ENCODE results near the gene YBX2. TPM values are rescaled to one million over a fixed set of nuclear protein-coding genes. Genes with fewer than 3 reads are reported as not detected.
A peak's percentile ranks its signal among the peaks of the same experiment; 100 is the strongest.

Gene YBX2
- polyA plus RNA-seq, 6 donors from 2014 or later: not detected

DNA sequence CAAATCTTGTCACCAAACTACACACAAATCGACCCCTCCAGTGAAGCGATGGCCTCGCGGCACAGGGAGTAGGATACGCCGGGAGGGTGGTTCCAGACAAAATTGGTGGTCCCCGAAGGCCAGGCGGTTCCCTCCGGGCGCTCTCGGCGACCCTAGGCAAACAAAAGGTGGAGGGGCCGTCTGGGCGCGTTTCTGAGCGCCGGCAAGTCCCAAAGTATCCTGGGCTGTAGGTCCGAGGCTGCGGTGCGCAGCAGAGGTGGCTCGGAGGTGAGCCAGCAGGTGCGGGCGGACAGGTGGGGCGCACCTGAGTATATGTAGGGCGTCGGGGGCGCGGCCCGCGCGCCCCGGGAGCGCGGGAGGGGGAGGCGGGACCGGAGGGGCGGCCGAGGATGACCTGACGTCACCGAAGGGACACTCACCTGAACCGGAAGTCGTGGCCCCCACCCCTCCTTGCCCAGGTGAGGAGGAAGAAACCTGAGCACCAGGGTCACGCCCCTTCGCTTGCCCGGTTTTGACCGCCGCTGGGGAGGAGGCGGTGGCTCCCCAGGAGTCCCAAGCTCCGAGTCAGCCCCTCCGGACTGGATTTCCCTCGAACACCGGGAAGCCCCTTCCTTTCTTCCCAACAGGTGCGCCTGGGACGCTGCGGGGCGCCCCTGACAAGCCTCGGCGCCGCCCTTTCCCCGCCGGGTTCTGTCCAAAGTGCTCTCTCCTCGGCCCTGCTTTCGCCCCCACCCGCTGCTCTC is 32.1 kb downstream of the YBX2 start, which contains the start of gene CLDN7:
Gene CLDN7 (minus strand): TSS at position 287 of the 743 bp plus-strand sequence. CDS start 435 bp downstream, outside the sequence.
- Mint-ChIP-seq H3K4me3 (peak within 1 kb of the TSS; percentile 78 to 89 (median 87)), H3K27me3 (peaks cover 4 to 28% (median 18%) of the 10 kb centered on the region in 3 donors), H3K4me1 (peaks cover 15 to 31% (median 17%) of the 10 kb centered on the region in 3 donors), H3K36me3 (no peaks in the 10 kb centered on the region), H3K27ac (peak within 1 kb of the TSS in 5 of 6 donors; percentile 1 to 90 (median 75)), H3K9me3 (no peaks in the 10 kb centered on the region)
- DNase-seq (no peak), ATAC-seq (ENCODE audit: low read depth in 2 of 2) (peak in 1 of 2 donors; percentile 15)

DNA sequence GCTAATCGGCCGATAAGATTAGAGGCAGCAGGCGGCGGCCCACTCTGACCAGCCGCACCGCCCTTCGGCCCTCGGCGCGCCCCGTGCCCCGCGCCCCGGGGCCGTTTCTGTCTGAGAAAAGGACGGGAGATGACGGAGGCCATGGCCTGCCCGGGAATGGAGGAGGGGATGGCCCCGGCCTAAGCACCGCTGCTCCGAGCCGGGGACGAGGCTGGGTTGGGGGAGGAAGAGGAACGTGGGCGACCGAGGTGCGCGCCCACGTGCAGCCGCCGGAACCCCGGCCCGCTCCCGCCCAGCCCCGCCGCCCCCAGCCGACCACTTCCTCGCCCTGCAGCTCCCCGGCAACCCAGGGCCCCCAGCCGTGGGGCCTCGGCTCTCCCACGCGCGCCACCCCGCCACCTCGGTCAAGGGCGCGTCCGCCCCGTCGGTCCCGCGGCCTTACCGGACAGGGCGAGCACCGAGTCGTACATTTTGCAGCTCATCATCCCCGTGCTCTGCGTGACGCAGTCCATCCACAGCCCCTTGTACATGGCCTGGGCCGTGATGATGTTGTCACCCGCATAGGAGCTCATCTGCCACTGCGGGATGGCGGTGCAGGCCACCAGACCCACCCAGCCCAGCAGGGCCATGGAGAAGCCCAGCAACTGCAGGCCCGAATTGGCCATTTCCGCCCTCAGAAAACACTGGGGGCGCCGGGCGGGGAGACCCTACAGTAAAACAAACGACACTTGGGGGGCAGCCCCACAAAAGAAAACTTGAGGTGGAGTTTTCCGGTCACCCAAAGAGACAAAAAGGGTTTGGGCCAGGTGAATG is 32.9 kb downstream of the YBX2 start:
- Mint-ChIP-seq H3K27me3 (peaks cover under 1 to 22% (median 14%) of the 10 kb centered on the region in 3 donors), H3K4me1 (peaks cover 18 to 31% (median 22%) of the 10 kb centered on the region in 3 donors), H3K4me3 (peak overlapping the region; percentile 78 to 89 (median 84)), H3K27ac (peak overlapping the region in 1 of 6 donors; percentile 80), H3K36me3 (peaks cover 0 to 5% of the 10 kb centered on the region in 2 donors), H3K9me3 (no peaks in the 10 kb centered on the region)
- DNase-seq (peak; percentile 42), ATAC-seq (ENCODE audit: low read depth in 2 of 2) (peak; percentile 62 to 68)

DNA sequence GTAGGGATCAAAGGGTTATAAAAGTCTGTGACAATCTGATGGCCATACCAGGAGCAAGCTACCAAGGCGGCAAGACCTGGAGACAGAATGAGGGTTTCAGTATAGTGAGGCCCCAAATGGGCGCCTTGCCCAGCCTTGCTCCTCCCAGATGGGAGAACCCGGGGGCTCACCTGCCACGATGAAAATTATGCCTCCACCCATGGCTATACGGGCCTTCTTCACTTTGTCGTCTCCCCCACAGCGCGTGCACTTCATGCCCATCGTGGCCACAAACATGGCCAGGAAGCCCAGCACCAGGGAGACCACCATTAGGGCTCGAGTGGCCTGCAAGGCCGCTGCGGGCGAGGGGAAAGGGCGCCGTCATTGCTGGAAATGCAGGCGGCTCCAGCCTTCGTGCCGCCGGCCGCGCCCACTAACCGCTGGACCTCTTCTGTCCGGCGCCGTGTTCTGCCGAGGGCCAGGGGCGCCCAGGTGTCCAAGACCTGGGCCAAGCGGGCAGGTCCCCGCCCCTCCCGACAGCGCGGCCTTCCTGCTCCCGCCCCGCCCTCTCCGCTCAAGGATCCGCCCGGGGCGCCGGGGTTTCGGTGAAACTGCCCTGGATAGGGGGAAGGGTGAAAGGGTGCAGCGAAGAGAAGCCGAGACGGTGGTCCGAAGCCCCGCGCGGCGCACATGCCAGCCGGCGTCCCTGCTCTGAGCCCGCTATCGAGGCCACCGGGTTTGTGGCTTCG is 33.6 kb downstream of the YBX2 start:
- DNase-seq (no peak), ATAC-seq (ENCODE audit: low read depth in 2 of 2) (peak; percentile 40 to 44)
- Mint-ChIP-seq H3K27me3 (peaks cover 0 to 19% (median 12%) of the 10 kb centered on the region in 3 donors), H3K4me1 (peaks cover 22 to 33% (median 25%) of the 10 kb centered on the region in 3 donors), H3K27ac (peak overlapping the region in 3 of 6 donors; percentile 18 to 84 (median 66)), H3K4me3 (peak overlapping the region; percentile 78 to 89 (median 84)), H3K9me3 (no peaks in the 10 kb centered on the region), H3K36me3 (peaks cover 0 to 10% of the 10 kb centered on the region in 2 donors)

DNA sequence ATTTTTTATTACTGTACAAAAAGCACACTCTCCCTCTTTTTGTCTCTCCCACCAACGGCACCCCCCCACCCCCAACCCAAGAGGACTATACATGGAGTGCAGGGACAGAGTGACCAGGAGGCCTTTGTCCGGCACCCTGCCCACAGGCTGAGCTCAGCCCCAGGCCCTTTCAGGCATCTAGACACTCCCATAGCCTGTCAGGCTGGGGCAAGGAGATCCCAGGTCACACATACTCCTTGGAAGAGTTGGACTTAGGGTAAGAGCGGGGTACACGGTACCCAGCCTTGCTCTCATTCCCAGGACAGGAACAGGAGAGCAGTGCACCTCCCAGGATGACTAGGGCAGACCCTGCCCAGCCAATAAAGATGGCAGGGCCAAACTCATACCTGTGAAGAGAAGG is 34.3 kb downstream of the YBX2 start:
- no peak for ATAC-seq (ENCODE audit: low read depth in 2 of 2)
- H3K4me3 Mint-ChIP-seq: peak overlapping the region in 7 of 8 donors; percentile 71 to 88 (median 82)
- no peaks in the 10 kb centered on the region for H3K9me3 Mint-ChIP-seq
- peaks cover 0 to 19% (median 12%) of the 10 kb centered on the region in 3 donors for H3K27me3 Mint-ChIP-seq
- peaks cover 22 to 33% (median 25%) of the 10 kb centered on the region in 3 donors for H3K4me1 Mint-ChIP-seq
- DNase-seq: no peak
- peaks cover 0 to 10% of the 10 kb centered on the region in 2 donors for H3K36me3 Mint-ChIP-seq
- H3K27ac Mint-ChIP-seq: peak overlapping the region in 2 of 6 donors; percentile 60 to 84

DNA sequence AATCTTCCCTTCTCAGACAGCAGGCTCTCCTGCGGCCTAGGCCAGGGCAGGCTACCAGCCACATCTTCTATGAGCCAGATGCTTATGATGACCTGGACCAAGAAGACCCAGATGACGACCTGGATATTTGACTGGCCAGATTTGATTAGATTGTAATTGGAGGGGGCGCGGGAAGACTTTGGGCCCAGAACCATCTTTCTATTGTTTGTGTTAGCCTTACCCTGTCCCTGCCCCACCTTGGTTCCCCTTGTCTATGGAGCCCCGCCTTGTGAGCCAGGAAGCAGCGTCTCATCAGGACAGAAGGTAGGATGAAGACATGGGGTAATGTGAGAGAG is 34.9 kb downstream of the YBX2 start:
- Mint-ChIP-seq H3K36me3 (peaks cover 0 to 15% of the 10 kb centered on the region in 2 donors), H3K27me3 (peaks cover 0 to 19% (median 12%) of the 10 kb centered on the region in 3 donors), H3K4me3 (peak overlapping the region in 5 of 8 donors; percentile 25 to 78 (median 63)), H3K9me3 (no peaks in the 10 kb centered on the region), H3K4me1 (peaks cover 22 to 34% (median 25%) of the 10 kb centered on the region in 3 donors), H3K27ac (no peak overlapping the region)
- no peak for DNase-seq
- no peak for ATAC-seq (ENCODE audit: low read depth in 2 of 2)

DNA sequence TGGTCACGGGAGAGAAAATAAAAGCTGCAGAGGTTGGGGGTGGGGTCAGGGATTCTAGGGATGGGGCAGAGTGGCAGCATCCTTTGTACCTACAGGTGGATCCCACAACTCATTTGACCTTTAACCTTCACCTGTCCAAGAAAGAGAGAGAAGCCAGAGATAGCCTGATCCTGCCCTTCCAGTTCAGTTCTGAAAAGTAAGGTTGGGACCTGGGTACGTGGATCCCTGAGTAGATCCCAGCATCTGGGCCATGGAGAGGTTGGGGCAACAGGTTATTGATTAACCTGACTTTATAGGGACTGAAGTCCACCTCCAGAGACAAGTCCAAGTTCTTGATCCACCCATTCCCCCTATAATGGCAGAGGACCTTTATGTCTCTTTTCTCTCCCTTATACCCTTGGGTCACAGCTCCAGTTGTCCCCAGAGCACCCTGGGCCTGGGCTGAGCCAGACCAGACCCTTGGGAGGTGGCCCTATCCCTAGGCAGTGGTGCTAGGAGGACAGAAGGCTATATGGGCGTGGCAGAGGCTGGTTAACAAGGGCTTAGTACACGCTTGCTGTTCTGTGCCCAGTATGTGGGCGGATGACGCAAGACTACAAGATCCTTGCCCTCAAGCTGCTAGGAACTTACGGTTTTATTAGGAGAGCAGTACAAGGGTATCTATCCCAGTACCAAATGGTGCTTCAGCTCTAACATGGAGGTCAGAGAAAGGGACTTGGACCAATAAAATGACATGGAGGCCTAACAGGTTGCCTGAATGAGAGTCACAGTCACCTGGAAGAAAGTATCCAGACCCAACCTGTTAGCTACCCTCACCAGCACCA is 35.5 kb downstream of the YBX2 start:
- H3K4me3 Mint-ChIP-seq: peak overlapping the region in 4 of 8 donors; percentile 25 to 78 (median 59)
- H3K9me3 Mint-ChIP-seq: no peaks in the 10 kb centered on the region
- H3K27ac Mint-ChIP-seq: peak overlapping the region in 1 of 6 donors; percentile 84
- DNase-seq (no peak), ATAC-seq (ENCODE audit: low read depth in 2 of 2) (no peak)
- H3K4me1 Mint-ChIP-seq: peaks cover 20 to 35% (median 22%) of the 10 kb centered on the region in 3 donors
- peaks cover 0 to 17% of the 10 kb centered on the region in 2 donors for H3K36me3 Mint-ChIP-seq
- peaks cover 0 to 15% (median 12%) of the 10 kb centered on the region in 3 donors for H3K27me3 Mint-ChIP-seq

DNA sequence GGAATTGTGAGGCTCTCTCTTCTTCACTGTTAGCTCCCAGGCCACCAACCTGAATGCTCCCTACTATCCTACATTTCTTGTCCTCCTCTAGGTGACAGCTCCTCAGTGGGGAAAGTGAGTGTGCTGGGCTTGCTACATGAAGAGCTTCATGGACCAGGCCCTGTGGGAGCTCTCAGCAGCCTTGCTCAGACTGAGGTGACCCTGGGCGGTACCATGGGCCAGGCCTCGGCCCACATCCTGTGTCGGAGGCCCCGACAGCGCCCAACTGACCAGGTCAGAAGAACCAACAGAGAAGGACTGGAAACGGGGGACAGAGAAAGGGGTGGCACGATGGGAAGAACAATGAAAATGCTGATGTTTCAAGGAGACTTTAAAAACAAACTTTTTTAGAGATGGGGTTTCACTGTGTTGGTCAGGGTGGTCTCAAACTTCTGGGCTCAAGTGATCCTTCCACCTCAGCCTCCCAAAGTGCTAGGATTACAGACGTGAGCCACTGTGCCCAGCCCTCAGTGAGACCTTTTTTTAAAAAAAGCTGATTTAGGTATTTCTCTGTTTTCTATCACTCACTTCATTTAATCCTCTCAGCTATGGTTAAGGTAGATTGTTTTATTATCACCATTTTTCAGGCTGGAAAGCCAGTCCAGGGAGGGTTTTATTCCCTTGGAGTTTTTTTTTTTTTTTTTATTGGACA is 37.5 kb downstream of the YBX2 start:
- Mint-ChIP-seq H3K4me1 (peaks cover 22 to 32% (median 23%) of the 10 kb centered on the region in 3 donors), H3K27ac (peak overlapping the region in 2 of 6 donors; percentile 9 to 94), H3K4me3 (peak overlapping the region in 1 of 8 donors; percentile 33), H3K9me3 (no peaks in the 10 kb centered on the region), H3K27me3 (no peaks in the 10 kb centered on the region), H3K36me3 (peaks cover 4 to 17% of the 10 kb centered on the region in 2 donors)
- DNase-seq: no peak
- no peak for ATAC-seq (ENCODE audit: low read depth in 2 of 2)

DNA sequence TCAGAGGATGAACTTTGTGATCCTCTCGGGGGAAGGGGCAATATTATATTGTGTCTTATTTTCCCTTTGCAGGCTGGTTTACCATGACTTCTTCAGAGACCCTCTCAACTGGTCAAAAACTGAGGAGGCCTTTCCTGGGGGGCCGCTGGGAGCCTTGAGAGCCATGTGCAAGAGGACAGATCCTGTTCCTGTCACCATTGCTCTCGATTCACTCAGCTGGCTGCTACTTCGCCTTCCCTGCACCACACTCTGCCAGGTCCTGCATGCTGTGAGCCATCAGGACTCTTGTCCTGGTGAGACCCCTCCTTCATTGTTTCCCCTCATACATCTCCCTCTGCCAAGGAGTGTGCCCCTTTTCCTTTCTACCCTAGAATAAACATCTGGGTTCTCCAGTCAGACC is 39.9 kb downstream of the YBX2 start:
- DNase-seq (no peak), ATAC-seq (ENCODE audit: low read depth in 2 of 2) (no peak)
- Mint-ChIP-seq H3K4me3 (peak overlapping the region in 4 of 8 donors; percentile 24 to 98 (median 47)), H3K9me3 (no peaks in the 10 kb centered on the region), H3K27me3 (no peaks in the 10 kb centered on the region), H3K4me1 (peaks cover 36 to 39% (median 37%) of the 10 kb centered on the region in 3 donors), H3K27ac (peak overlapping the region in 2 of 6 donors; percentile 52 to 85), H3K36me3 (peaks cover 4 to 17% of the 10 kb centered on the region in 2 donors)

DNA sequence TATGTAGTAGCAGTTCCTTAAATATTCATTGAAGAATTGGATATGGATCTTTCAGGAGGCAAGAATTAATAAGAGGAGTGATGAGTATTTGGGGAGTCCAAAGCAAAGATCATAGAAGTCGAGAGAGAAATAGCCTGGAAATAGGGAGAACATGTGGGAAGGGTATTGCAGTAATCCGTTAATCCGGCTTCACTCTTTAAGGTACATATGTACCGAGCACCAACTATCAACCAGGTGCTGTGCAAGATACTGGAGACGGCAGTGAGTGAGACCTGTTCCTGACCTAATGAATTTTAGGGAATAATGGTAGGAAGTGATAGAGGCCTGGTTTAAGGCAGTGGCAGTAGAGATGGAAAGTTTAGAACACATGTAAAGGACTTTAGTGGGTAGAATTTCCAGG is 41.4 kb downstream of the YBX2 start:
- no peaks in the 10 kb centered on the region for H3K9me3 Mint-ChIP-seq
- peaks cover 47 to 52% (median 48%) of the 10 kb centered on the region in 3 donors for H3K4me1 Mint-ChIP-seq
- ATAC-seq (ENCODE audit: low read depth in 2 of 2) (no peak), DNase-seq (no peak)
- H3K36me3 Mint-ChIP-seq: peaks cover 4 to 17% of the 10 kb centered on the region in 2 donors
- H3K27ac Mint-ChIP-seq: peak overlapping the region; percentile 99 to 100 (median 100)
- peak overlapping the region; percentile 90 to 99 (median 98) for H3K4me3 Mint-ChIP-seq
- no peaks in the 10 kb centered on the region for H3K27me3 Mint-ChIP-seq

DNA sequence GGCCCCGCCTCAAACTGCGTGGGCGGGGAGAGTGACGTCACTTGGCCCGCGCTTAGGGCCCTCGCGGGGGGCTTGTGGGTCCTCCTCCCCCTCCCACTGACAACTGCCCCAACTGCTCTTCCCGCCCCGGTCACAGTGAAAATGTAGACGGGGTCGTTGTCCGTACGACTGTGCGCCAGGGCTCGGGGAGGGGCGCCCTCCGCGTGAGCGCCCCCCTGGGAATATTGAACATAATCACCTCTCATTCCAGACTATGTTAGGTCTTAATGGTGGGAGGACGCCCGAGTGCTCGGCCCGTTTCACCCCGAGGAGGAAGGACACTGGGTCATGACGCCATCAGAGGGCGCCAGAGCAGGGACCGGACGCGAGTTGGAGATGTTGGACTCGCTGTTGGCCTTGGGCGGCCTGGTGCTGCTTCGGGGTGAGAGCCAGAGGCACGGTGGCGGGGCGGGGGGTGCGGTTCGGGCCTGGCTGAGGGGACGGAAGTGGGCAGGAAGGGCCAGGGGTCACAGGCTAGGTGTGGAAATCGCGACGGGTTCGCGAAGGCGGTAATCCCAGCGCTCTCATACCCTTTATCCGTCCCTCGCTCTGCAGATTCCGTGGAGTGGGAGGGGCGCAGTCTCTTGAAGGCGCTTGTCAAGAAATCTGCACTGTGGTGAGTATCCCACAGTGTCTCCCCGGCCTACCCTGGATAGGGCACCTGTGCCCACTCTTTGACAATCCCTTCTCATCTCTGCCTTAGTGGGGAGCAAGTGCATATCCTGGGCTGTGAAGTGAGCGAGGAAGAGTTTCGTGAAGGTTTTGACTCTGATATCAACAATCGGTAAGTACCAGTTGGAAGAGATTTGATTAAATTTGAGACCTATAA is 42.0 kb downstream of the YBX2 start, which contains the start of gene ELP5:
Gene ELP5 (plus strand): TSS at position 40 of the 868 bp plus-strand sequence. CDS start 336 bp downstream, at position 376.
- Mint-ChIP-seq H3K27me3 (no peaks in the 10 kb centered on the region), H3K27ac (peak within 1 kb of the TSS; percentile 99 to 100 (median 100)), H3K9me3 (no peaks in the 10 kb centered on the region), H3K36me3 (peaks cover 4 to 17% of the 10 kb centered on the region in 2 donors), H3K4me3 (peak within 1 kb of the TSS; percentile 90 to 99 (median 98)), H3K4me1 (peaks cover 47 to 52% (median 48%) of the 10 kb centered on the region in 3 donors)
- ATAC-seq (ENCODE audit: low read depth in 2 of 2) (peak; percentile 62 to 65), DNase-seq (peak; percentile 93)

Data from naive B cell (primary cell).